ENCODE results near the gene NFATC1. TPM values are rescaled to one million over a fixed set of nuclear protein-coding genes. Genes with fewer than 3 reads are reported as not detected.

NFATC1 gene
- total and polyA plus RNA-seq, 2 donors (not counting 1 experiment from before 2014, with no cell fraction given) = 0.92 to 4.3 TPM

DNA sequence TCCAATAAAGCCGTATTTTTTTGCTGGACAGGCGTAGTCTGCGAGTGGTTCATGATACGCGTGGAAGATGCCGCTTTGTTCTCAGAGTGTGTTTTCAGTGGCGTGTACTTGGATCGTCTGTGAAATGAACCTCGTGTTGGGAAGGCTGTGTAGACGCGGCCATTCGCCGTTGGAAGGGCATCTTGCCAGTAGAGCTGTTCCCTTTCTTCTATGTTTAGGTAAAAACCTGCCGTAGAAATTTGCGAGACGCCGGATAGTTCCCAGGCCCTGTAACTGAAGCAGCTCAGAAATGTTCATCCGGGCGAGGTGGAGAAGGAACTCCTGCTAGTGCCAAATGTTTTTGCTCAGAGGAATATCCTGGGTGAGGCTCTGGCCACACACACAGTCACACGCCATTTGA lies 133.6 kb downstream of the NFATC1 start:
- Histone ChIP-seq H3K4me2 (ENCODE audit: extremely low read depth, insufficient read depth, low read length) (no peak overlapping the region), H3K27ac (ENCODE audit: insufficient read depth, low read length) (no peak overlapping the region), H3K9ac (ENCODE audit: insufficient read depth, low read length) (no peak overlapping the region), H3K4me3 (replicated peaks in 1 of 4; ENCODE audit: control extremely low read depth in 1 of 4, insufficient read depth in 1 of 4, low read depth in 3 of 4, low read length in 4 of 4) (no peak overlapping the region), H3K79me2 (ENCODE audit: control insufficient read depth, insufficient read depth, low read length) (no peaks in the 10 kb centered on the region), H4K20me1 (ENCODE audit: control insufficient read depth, extremely low read depth, insufficient read depth, low read length) (no peaks in the 10 kb centered on the region), H3K27me3 (ENCODE audit: control insufficient read depth, insufficient read depth, low read length) (peaks cover 7% of the 10 kb centered on the region), H2AFZ (ENCODE audit: low read length) (no peak overlapping the region), H3K4me1 (ENCODE audit: control insufficient read depth, extremely low read depth, insufficient read depth, low read length) (no peaks in the 10 kb centered on the region), H3K36me3 (ENCODE audit: control insufficient read depth, insufficient read depth, low read length) (no peaks in the 10 kb centered on the region), H3K9me3 (ENCODE audit: control insufficient read depth, insufficient read depth, low read depth, low read length) (no peaks in the 10 kb centered on the region)
- no peak for DNase-seq (ENCODE audit: low read depth in 2 of 2)
- TF ChIP-seq, protein P1, sequence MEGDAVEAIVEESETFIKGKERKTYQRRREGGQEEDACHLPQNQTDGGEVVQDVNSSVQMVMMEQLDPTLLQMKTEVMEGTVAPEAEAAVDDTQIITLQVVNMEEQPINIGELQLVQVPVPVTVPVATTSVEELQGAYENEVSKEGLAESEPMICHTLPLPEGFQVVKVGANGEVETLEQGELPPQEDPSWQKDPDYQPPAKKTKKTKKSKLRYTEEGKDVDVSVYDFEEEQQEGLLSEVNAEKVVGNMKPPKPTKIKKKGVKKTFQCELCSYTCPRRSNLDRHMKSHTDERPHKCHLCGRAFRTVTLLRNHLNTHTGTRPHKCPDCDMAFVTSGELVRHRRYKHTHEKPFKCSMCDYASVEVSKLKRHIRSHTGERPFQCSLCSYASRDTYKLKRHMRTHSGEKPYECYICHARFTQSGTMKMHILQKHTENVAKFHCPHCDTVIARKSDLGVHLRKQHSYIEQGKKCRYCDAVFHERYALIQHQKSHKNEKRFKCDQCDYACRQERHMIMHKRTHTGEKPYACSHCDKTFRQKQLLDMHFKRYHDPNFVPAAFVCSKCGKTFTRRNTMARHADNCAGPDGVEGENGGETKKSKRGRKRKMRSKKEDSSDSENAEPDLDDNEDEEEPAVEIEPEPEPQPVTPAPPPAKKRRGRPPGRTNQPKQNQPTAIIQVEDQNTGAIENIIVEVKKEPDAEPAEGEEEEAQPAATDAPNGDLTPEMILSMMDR (conservative IDR thresholded peaks at IDR 0.05 in 1 of 2, IDR thresholded peaks at IDR 0.05 in 1 of 2; ENCODE audit: low read depth in 1 of 2, low read length in 2 of 2) = no peak
- no peak for TF ChIP-seq EZH2 (IDR thresholded peaks at IDR 0.05; ENCODE audit: low read length, missing control alignments)

DNA sequence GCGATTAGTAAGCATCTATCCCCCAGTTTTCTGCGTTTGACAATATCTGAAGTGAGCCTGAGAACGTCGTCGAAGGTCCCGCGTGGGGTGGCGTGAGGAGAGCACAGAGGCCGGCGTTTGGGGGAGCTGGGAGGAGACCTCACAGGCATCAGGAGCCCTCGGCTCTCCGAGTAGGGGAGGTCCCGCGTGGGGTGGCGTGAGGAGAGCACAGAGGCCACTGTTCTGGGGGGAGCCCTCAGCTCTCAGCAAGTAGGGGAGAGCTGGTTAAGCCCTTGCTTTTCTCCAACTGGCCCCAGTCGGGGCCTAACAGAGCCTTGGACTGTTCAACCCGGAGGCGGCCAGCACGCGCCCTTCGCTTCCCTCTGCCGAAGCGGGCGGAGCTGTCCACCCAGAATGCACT lies 134.3 kb downstream of the NFATC1 start:
- H2AFZ ChIP-seq (ENCODE audit: low read length) = no peak overlapping the region
- no peaks in the 10 kb centered on the region for H3K4me1 ChIP-seq (ENCODE audit: control insufficient read depth, extremely low read depth, insufficient read depth, low read length)
- TF ChIP-seq, protein P1 (conservative IDR thresholded peaks at IDR 0.05 in 1 of 2, IDR thresholded peaks at IDR 0.05 in 1 of 2; ENCODE audit: low read depth in 1 of 2, low read length in 2 of 2) = no peak
- TF ChIP-seq EZH2 (IDR thresholded peaks at IDR 0.05; ENCODE audit: low read length, missing control alignments) = no peak
- no peak for DNase-seq (ENCODE audit: low read depth in 2 of 2)
- H3K9ac ChIP-seq (ENCODE audit: insufficient read depth, low read length) = no peak overlapping the region
- no peaks in the 10 kb centered on the region for H4K20me1 ChIP-seq (ENCODE audit: control insufficient read depth, extremely low read depth, insufficient read depth, low read length)
- H3K4me2 ChIP-seq (ENCODE audit: extremely low read depth, insufficient read depth, low read length) = no peak overlapping the region
- H3K79me2 ChIP-seq (ENCODE audit: control insufficient read depth, insufficient read depth, low read length) = no peaks in the 10 kb centered on the region
- H3K36me3 ChIP-seq (ENCODE audit: control insufficient read depth, insufficient read depth, low read length) = no peaks in the 10 kb centered on the region
- no peak overlapping the region for H3K4me3 ChIP-seq (replicated peaks in 1 of 4; ENCODE audit: control extremely low read depth in 1 of 4, insufficient read depth in 1 of 4, low read depth in 3 of 4, low read length in 4 of 4)
- H3K9me3 ChIP-seq (ENCODE audit: control insufficient read depth, insufficient read depth, low read depth, low read length) = no peaks in the 10 kb centered on the region
- no peak overlapping the region for H3K27ac ChIP-seq (ENCODE audit: insufficient read depth, low read length)
- peaks cover 9% of the 10 kb centered on the region for H3K27me3 ChIP-seq (ENCODE audit: control insufficient read depth, insufficient read depth, low read length)

DNA sequence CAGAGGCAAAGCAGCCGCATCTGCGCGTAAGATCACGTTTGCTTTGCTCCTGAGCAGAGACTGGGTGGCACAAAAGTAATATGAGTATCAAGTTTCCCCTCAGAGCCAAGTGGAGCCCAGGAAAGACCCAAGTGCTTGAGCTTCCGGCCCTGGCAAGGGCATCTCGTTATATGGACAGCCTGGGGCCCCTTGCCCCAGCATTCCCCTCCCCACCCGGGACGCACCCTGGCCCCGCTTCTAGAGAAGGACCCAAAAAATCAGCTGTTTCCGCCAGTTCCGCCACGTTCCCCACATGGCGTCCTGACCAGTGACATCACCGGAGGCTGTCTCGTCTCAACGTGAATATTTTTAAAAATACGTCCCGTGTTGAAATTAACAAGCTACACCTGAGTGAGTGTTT lies 135.1 kb downstream of the NFATC1 start:
- H4K20me1 ChIP-seq (ENCODE audit: control insufficient read depth, extremely low read depth, insufficient read depth, low read length) = no peaks in the 10 kb centered on the region
- H2AFZ ChIP-seq (ENCODE audit: low read length) = no peak overlapping the region
- no peaks in the 10 kb centered on the region for H3K9me3 ChIP-seq (ENCODE audit: control insufficient read depth, insufficient read depth, low read depth, low read length)
- TF ChIP-seq, protein P1 (conservative IDR thresholded peaks at IDR 0.05 in 1 of 2, IDR thresholded peaks at IDR 0.05 in 1 of 2; ENCODE audit: low read depth in 1 of 2, low read length in 2 of 2) = no peak
- TF ChIP-seq EZH2 (IDR thresholded peaks at IDR 0.05; ENCODE audit: low read length, missing control alignments) = no peak
- DNase-seq (ENCODE audit: low read depth in 2 of 2) = no peak
- H3K4me3 ChIP-seq (replicated peaks in 1 of 4; ENCODE audit: control extremely low read depth in 1 of 4, insufficient read depth in 1 of 4, low read depth in 3 of 4, low read length in 4 of 4) = no peak overlapping the region
- no peak overlapping the region for H3K4me2 ChIP-seq (ENCODE audit: extremely low read depth, insufficient read depth, low read length)
- H3K4me1 ChIP-seq (ENCODE audit: control insufficient read depth, extremely low read depth, insufficient read depth, low read length) = no peaks in the 10 kb centered on the region
- no peaks in the 10 kb centered on the region for H3K36me3 ChIP-seq (ENCODE audit: control insufficient read depth, insufficient read depth, low read length)
- no peak overlapping the region for H3K27ac ChIP-seq (ENCODE audit: insufficient read depth, low read length)
- no peaks in the 10 kb centered on the region for H3K79me2 ChIP-seq (ENCODE audit: control insufficient read depth, insufficient read depth, low read length)
- peaks cover 9% of the 10 kb centered on the region for H3K27me3 ChIP-seq (ENCODE audit: control insufficient read depth, insufficient read depth, low read length)
- H3K9ac ChIP-seq (ENCODE audit: insufficient read depth, low read length) = no peak overlapping the region
